ENCODE results near the gene GNG12.
"Not testable (repeated sequence)": the region's sequence is repeated elsewhere in the genome, so short reads cannot be mapped to it uniquely, and the experiment has no call there.

GRCh38 chr1:67730312-67730711, 103.0 kb downstream of the GNG12 start:
- not testable (repeated sequence) for TF ChIP-seq CTCF (optimal IDR thresholded peaks at IDR 0.05 in 1 of 3, IDR thresholded peaks at IDR 0.05 in 1 of 3, conservative IDR thresholded peaks at IDR 0.05 in 1 of 3; ENCODE audit: extremely low read depth in 1 of 3, insufficient read depth in 2 of 3, low read length in 3 of 3); EZH2 (IDR thresholded peaks at IDR 0.05; ENCODE audit: low read length)

Measured in keratinocyte (primary cell).